Large intestine (tissue), 3 donors: ENCODE data around the gene NF1. TPM values are rescaled to one million over a fixed set of nuclear protein-coding genes. Genes with fewer than 3 reads are reported as not detected.

Experiments
- DNase-seq, 2 donors: peaks; one replicate each; pipeline versions ENCODE4 v3.0.0 to v3.0.0-alpha.2; 2013
- H3K27ac ChIP-seq: one replicate; pipeline ENCODE4 v1.5.1; 2013; ENCODE audit warnings: low read length
- H3K27me3 ChIP-seq: 2 replicates; pipeline ENCODE4 v1.6.1; 2013; ENCODE audit warnings: low read length; ENCODE audit not compliant: control insufficient read depth, insufficient read depth
- H3K36me3 ChIP-seq: 2 replicates; pipeline ENCODE4 v1.6.1; 2013; ENCODE audit warnings: low read length; ENCODE audit not compliant: control insufficient read depth, insufficient read depth
- H3K4me1 ChIP-seq: one replicate; pipeline ENCODE4 v1.6.1; 2013; ENCODE audit warnings: low read length; ENCODE audit not compliant: control insufficient read depth, insufficient read depth
- H3K4me3 ChIP-seq: one replicate; pipeline ENCODE4 v1.5.1; 2013; ENCODE audit warnings: low read length
- H3K9me3 ChIP-seq: one replicate; pipeline ENCODE4 v1.6.1; 2013; ENCODE audit warnings: mild to moderate bottlenecking, low read depth, low read length, moderate library complexity; ENCODE audit not compliant: control insufficient read depth
- WGBS: methylation state at CpG from one replicate; pipeline ENCODE4 v1.1.5; 2013; ENCODE audit warnings: low lambda C conversion rate; ENCODE audit not compliant: insufficient coverage; 5-methylcytosine and 5-hydroxymethylcytosine counted together
- polyA plus RNA-seq: library from polyadenylated mRNA; unstranded; fragments of 120-200 nt; gene quantifications from one replicate; pipeline ENCODE4 v1.2.1, GENCODE V29; 2013

Gene NF1
- polyA plus RNA-seq, 1 donor, result 25.9 TPM

DNA sequence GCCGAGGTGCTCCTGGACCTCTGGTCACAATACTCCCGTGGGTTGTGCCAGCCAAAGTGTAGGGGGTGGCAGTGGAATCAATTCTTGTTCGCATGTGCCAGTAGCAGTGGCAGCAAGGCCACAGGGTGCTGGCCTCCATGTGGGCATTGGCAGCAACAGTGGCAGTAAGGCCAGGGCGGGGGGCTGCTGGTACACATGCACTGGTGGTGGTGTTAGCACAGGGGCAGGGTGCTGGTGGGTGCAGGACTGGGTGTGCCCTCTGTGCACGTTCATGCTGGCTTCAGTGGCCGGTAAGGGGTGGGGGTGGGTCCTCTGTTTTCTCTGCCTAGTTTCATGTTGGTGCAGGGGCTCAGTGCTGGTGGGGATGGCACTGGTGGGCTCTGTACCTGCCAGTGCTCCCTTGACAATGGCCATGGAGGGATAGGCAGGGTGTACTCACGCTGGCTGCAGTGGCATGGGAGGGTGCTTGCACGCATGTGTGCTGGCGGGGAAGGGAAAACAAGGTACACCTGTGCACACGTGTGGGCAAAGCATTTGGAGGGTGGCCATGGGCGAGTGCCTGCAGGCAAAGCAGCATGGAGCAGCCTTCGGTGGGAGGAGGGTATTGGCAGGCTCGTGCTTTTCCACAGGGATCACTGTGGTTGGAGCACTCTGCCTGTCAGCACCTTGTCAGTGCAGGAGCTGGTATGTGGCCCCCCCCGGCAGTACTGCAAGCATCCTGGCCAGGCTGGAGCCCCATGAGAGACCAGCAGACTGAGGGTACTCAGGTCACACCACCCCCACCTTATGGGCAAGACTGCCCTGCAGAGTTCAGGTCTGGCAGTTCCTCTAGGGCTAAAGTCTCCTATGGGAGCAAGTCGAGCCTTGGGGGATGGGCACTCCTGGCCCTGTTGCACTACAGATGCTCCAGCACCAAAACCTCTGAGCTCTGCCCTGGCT, 35.8 kb downstream of the NF1 start:
- no peaks in the 10 kb centered on the region for H3K36me3 ChIP-seq
- no peaks in the 10 kb centered on the region for H3K27me3 ChIP-seq
- no peak overlapping the region for H3K4me3 ChIP-seq
- WGBS, result no CpG with 5 or more reads among the region's 15 CpGs
- H3K27ac ChIP-seq, result no peak overlapping the region
- no peak for DNase-seq
- H3K4me1 ChIP-seq, result no peaks in the 10 kb centered on the region
- no peaks in the 10 kb centered on the region for H3K9me3 ChIP-seq

DNA sequence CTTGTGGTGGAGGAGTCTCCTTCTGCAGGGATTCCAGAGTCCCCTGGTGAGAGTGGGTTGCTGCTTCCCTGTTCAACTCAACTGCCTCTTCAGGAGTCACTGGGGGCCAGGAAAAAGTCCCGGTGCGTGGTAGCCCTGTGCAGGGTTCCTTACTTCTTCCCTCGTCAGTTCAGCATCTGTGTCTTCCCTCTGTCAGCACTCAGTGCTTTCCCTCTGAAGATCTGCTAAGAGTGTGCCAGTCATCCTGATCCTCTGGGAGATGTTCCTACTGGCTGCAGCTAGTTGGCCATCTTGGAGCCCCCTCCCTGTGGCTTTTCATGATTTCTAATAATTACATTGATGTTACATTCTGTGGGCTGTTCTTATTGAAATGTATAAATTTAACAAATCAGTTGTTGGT, 36.5 kb downstream of the NF1 start:
- Histone ChIP-seq H3K4me3 (no peak overlapping the region), H3K27me3 (no peaks in the 10 kb centered on the region), H3K9me3 (no peaks in the 10 kb centered on the region), H3K36me3 (peaks cover 2% of the 10 kb centered on the region), H3K27ac (no peak overlapping the region), H3K4me1 (no peaks in the 10 kb centered on the region)
- DNase-seq, result no peak
- WGBS, result no CpG with 5 or more reads among the region's 3 CpGs

DNA sequence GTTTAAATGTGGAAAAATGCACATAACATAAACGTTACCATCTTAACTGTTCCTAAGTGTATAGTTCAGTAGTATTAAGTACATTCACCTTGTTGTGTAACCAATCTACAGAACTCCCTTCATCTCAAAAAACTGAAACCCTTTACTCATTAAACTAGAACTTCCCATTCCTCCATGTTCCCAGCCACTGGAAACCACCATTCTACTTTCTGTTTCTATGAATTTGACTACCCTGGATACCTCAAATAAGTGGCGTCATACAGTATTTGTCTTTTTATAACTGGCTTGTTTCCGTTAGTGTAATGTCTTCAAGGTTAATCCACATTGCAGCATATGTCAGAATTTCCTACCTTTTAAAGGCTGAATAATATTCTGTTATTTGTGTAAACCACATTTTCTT, 38.2 kb downstream of the NF1 start:
- H3K27ac ChIP-seq, result no peak overlapping the region
- 100% methylated on average over 3 of the region's 3 CpGs for WGBS

DNA sequence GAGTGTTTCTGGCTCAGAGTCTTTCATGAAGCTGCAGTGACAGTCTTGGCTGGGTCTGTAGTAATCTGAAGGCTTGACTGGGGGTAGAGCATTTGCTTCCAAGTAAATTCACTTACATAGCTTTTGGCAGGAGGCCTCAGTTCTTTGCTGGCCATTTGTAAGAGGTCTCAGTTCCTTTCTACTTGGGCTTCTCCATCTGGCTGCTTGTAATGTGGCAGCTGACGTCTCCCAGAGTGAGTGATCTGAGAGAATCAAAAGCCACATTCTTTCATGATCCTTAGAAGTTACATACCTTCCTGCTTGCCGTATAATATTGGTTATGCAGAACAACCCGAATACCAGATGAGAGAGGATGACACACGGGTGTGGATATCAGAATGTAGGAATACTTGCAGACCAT, 39.8 kb downstream of the NF1 start:
- Histone ChIP-seq H3K4me3 (no peak overlapping the region), H3K27ac (no peak overlapping the region), H3K36me3 (peaks cover 13% of the 10 kb centered on the region), H3K4me1 (no peaks in the 10 kb centered on the region), H3K27me3 (no peaks in the 10 kb centered on the region), H3K9me3 (no peaks in the 10 kb centered on the region)
- 80% methylated on average over 1 of the region's 4 CpGs for WGBS
- no peak for DNase-seq

More for the DNA sequence above, 38.2 kb downstream of the NF1 start:
- no peaks in the 10 kb centered on the region for H3K4me1 ChIP-seq
- DNase-seq, result no peak
- H3K9me3 ChIP-seq, result no peaks in the 10 kb centered on the region
- peaks cover 6% of the 10 kb centered on the region for H3K36me3 ChIP-seq
- no peak overlapping the region for H3K4me3 ChIP-seq
- no peaks in the 10 kb centered on the region for H3K27me3 ChIP-seq

DNA sequence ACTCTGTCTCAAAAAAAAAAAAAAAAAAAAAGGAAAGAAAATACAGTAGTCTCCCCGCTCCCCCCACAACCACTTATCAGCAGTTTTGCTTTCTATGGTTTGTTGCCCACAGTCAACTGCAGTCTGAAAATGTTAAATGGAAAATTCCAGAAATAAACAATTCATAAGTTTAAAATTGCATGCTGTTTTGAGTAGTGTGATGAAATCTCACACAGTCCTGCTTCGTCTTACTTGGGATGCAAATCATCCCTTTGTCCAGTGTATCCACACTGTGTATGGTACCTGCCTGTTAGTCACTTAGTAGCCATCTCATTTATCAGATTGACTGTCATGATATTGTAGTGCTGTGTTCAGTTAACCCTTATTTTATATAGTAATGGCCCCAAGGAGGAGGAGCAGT, 41.5 kb downstream of the NF1 start:
- Histone ChIP-seq H3K4me3 (no peak overlapping the region), H3K9me3 (no peaks in the 10 kb centered on the region), H3K27me3 (no peaks in the 10 kb centered on the region), H3K27ac (no peak overlapping the region), H3K36me3 (peaks cover 17% of the 10 kb centered on the region), H3K4me1 (no peaks in the 10 kb centered on the region)
- WGBS, result 100% methylated on average over 1 of the region's 2 CpGs
- DNase-seq, result no peak

DNA sequence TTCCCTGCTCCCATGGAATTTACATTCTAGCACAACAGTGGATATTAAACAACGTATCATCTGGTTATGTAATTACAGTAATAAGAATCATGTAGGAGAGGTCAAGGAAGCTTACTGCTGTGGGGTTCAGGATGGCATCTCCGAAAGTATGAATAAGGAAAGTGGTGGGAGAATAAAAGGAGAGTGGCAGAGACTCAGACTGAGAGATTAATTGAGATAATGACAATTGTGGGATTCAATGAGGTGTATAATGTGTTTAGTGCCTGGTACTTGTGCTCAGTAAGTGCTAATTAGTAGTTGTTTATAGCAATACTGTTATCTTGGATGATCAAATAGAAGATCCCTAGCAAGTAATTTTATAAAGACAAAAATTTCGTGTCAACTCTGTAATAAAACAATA, 45.3 kb downstream of the NF1 start:
- H3K36me3 ChIP-seq, result peaks cover 25% of the 10 kb centered on the region
- no peak overlapping the region for H3K4me3 ChIP-seq
- no peaks in the 10 kb centered on the region for H3K4me1 ChIP-seq
- H3K27ac ChIP-seq, result no peak overlapping the region
- no peak for DNase-seq
- WGBS, result 66% methylated on average over 2 of the region's 3 CpGs
- H3K9me3 ChIP-seq, result no peaks in the 10 kb centered on the region
- no peaks in the 10 kb centered on the region for H3K27me3 ChIP-seq

DNA sequence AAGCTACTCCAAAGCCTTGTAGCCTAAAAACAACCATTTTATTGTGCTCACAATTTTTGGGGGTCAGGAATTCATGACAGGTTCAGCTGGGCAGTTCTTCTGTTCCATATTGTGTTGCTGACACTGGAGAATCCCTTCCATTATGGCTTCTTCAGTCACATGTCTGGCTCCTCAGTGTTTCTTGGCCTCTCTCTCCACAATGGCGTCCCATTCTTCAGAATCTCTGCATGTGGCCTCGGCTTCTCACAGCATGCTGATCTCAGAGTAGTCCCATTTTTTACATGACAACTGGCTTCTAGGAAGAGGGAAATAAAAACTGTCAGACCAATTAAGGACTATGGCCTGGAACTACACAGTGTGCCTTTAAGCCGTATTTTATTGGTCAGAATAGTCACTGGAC, 49.7 kb downstream of the NF1 start:
- Histone ChIP-seq H3K27ac (no peak overlapping the region), H3K9me3 (no peaks in the 10 kb centered on the region), H3K36me3 (peaks cover 23% of the 10 kb centered on the region), H3K4me3 (no peak overlapping the region), H3K27me3 (no peaks in the 10 kb centered on the region), H3K4me1 (no peaks in the 10 kb centered on the region)
- WGBS, result no CpG with 5 or more reads among the region's 3 CpGs
- no peak for DNase-seq

DNA sequence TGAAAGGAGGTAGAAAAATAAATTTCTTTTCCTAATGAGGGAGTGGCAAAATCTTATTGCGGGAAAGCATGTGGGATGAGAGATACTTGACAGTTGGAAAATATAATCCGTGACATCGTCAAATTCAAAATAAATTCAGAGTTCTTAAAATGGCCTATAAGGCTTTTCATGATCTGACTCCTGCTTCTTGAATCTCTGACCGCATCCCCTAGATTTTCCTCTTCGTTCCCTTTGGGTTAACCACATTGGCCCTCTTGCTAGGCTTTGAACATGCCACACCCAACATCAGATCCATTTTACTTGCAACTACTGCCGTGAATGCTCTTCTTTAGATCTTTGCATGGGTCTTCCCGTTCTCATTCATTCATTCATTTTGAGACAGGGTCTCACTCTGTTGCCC, 50.1 kb downstream of the NF1 start:
- Histone ChIP-seq H3K27ac (no peak overlapping the region), H3K36me3 (peaks cover 19% of the 10 kb centered on the region), H3K27me3 (no peaks in the 10 kb centered on the region), H3K4me1 (no peaks in the 10 kb centered on the region), H3K4me3 (no peak overlapping the region), H3K9me3 (no peaks in the 10 kb centered on the region)
- 100% methylated on average over 4 of the region's 7 CpGs for WGBS
- DNase-seq, result no peak

DNA sequence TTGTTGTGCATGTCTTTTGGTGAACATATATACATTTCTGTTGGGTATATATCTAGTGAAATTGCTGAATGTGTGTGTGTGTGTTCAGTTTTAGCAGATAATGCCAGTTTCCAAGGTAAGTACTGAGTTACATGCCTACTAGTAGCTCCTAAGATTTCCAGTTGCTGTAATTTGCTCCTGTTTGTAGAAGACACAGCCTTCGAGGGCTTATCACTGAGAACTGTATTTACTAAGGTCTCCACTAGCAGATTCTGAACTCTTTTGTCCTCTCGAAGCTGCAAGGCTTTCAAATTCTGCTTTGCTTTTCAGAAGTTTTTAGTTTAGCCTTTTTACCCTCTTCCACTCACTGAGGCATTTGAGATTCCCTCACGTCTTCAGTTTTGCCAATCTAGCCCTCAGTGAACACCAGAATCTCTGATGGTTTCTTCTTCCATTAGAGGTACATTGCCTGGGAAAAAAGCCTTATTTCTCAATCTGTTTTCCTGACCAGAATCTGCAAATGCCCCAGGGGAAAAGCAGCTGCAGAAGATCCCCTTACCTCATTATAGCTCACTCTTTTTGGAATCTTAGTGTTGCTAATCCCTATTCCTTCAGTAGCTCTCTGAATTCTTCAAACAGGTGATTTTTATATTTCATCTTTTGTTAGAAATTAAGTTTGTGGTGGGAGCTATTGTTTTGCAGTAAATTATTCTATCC, 52.9 kb downstream of the NF1 start:
- no peaks in the 10 kb centered on the region for H3K27me3 ChIP-seq
- no peaks in the 10 kb centered on the region for H3K4me1 ChIP-seq
- no peak overlapping the region for H3K27ac ChIP-seq
- H3K36me3 ChIP-seq, result peaks cover 14% of the 10 kb centered on the region
- peaks cover 5% of the 10 kb centered on the region for H3K9me3 ChIP-seq
- WGBS, result 0% methylated on average over 1 of the region's 3 CpGs
- DNase-seq, result no peak
- H3K4me3 ChIP-seq, result no peak overlapping the region

DNA sequence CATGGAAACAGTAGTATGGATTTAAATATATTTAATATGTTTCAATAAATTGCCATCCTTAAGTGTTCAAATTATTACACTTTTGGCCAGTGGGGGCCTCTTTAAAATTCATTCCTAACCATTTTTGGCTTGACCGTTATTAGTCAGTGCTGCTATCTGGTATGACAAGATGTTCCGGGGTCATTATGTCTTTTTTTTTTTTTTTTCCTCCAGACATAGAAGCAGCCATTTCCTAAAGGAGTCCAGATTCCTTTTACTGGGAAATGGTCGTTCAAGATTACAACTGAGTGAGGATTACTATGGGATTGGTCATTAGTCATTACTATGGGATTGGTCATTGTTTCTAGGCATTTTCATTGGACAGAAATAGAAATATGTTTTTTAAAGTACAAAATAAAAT, 53.4 kb downstream of the NF1 start:
- DNase-seq, result no peak
- no peaks in the 10 kb centered on the region for H3K27me3 ChIP-seq
- 100% methylated on average over 1 of the region's 3 CpGs for WGBS
- H3K27ac ChIP-seq, result no peak overlapping the region
- no peaks in the 10 kb centered on the region for H3K4me1 ChIP-seq
- peaks cover 14% of the 10 kb centered on the region for H3K36me3 ChIP-seq
- H3K9me3 ChIP-seq, result peaks cover 5% of the 10 kb centered on the region
- no peak overlapping the region for H3K4me3 ChIP-seq
